ENCODE measurements around the gene WIPF1.

Gene WIPF1

DNA sequence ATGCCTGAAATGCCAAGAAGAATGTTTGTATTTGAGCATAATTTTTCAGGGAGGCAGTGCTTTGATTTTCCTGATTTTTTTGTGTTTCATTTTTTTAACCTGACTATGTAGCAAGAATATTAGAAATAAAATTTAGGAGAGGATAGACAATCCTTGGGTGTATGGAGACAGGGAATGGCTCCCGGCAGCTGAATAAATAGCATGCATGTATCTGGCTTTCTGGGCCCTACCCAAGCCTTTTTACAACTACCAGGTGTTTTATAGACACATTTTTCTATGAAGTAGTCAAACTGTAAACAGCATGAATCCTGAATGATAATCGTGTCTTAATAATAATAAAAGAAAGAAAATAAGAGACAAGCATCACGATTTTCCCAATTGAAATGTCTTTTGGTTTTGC, 52.4 kb downstream of the WIPF1 start:
- Histone ChIP-seq H3K27ac (replicated peaks; ENCODE audit: low read length) (no peak overlapping the region), H3K9me3 (replicated peaks in 1 of 2; ENCODE audit: control insufficient read depth in 2 of 2, insufficient read depth in 1 of 2, low read depth in 1 of 2, low read length in 2 of 2) (peaks cover 0 to 2% of the 10 kb centered on the region in 2 donors), H3K18ac (ENCODE audit: low read length) (no peak overlapping the region), H2AK5ac (ENCODE audit: low read depth, low read length) (no peak overlapping the region), H3K23ac (ENCODE audit: low read depth, low read length, poor library complexity) (no peak overlapping the region), H3K79me1 (ENCODE audit: low read depth, low read length) (no peaks in the 10 kb centered on the region), H3K14ac (ENCODE audit: low read length) (no peak overlapping the region), H3K4me1 (ENCODE audit: control insufficient read depth in 2 of 2, insufficient read depth in 1 of 2, low read depth in 1 of 2, low read length in 2 of 2) (no peaks in the 10 kb centered on the region), H4K8ac (ENCODE audit: low read depth, low read length) (no peak overlapping the region), H3K4me2 (ENCODE audit: insufficient read depth, low read length, poor library complexity, severe bottlenecking) (no peak overlapping the region), H2BK120ac (ENCODE audit: low read depth, low read length) (no peak overlapping the region), H3K9ac (ENCODE audit: low read depth, low read length, poor library complexity) (no peak overlapping the region), H4K91ac (ENCODE audit: low read depth, low read length, poor library complexity) (no peak overlapping the region), H3K4me3 (ENCODE audit: low read length in 2 of 2) (no peak overlapping the region), H3K4ac (ENCODE audit: low read length) (no peak overlapping the region), H2BK15ac (ENCODE audit: low read length) (no peak overlapping the region), H2BK12ac (ENCODE audit: low read length) (no peak overlapping the region), H2AFZ (ENCODE audit: low read length) (no peak overlapping the region), H3K27me3 (ENCODE audit: control insufficient read depth in 3 of 3, insufficient read depth in 3 of 3, low read depth in 1 of 3, low read length in 3 of 3) (peaks cover 0 to 5% (median 0%) of the 10 kb centered on the region in 3 experiments), H2BK5ac (ENCODE audit: low read length) (no peak overlapping the region), H3K36me3 (replicated peaks in 1 of 2; ENCODE audit: control insufficient read depth in 2 of 2, insufficient read depth in 2 of 2, low read length in 2 of 2) (no peaks in the 10 kb centered on the region)
- WGBS, 2 donors (ENCODE audit: extremely low coverage in 2 of 2, insufficient read length in 2 of 2, insufficient replicate concordance in 1 of 2), result no CpG with 5 or more reads among the region's 3 CpGs
- no peak for DNase-seq (ENCODE audit: low spot score)

GRCh38 chr2:174544802-174545201, 52.8 kb downstream of the WIPF1 start:
- H4K8ac ChIP-seq (ENCODE audit: low read depth, low read length), result no peak overlapping the region
- H3K4ac ChIP-seq (ENCODE audit: low read length), result no peak overlapping the region
- H2BK5ac ChIP-seq (ENCODE audit: low read length), result no peak overlapping the region
- H3K4me3 ChIP-seq (ENCODE audit: low read length in 2 of 2), result no peak overlapping the region
- no peaks in the 10 kb centered on the region for H3K79me1 ChIP-seq (ENCODE audit: low read depth, low read length)
- H3K23ac ChIP-seq (ENCODE audit: low read depth, low read length, poor library complexity), result no peak overlapping the region
- no peak overlapping the region for H3K4me2 ChIP-seq (ENCODE audit: insufficient read depth, low read length, poor library complexity, severe bottlenecking)
- H3K4me1 ChIP-seq (ENCODE audit: control insufficient read depth in 2 of 2, insufficient read depth in 1 of 2, low read depth in 1 of 2, low read length in 2 of 2), result no peaks in the 10 kb centered on the region
- H3K27me3 ChIP-seq (ENCODE audit: control insufficient read depth in 3 of 3, insufficient read depth in 3 of 3, low read depth in 1 of 3, low read length in 3 of 3), result peaks cover 0 to 5% (median 0%) of the 10 kb centered on the region in 3 experiments
- H2AFZ ChIP-seq (ENCODE audit: low read length), result no peak overlapping the region
- no peak overlapping the region for H2BK12ac ChIP-seq (ENCODE audit: low read length)
- H4K91ac ChIP-seq (ENCODE audit: low read depth, low read length, poor library complexity), result no peak overlapping the region
- H3K27ac ChIP-seq (replicated peaks; ENCODE audit: low read length), result no peak overlapping the region
- H2BK15ac ChIP-seq (ENCODE audit: low read length), result no peak overlapping the region
- no peak overlapping the region for H2AK5ac ChIP-seq (ENCODE audit: low read depth, low read length)
- peaks cover 0 to 2% of the 10 kb centered on the region in 2 donors for H3K9me3 ChIP-seq (replicated peaks in 1 of 2; ENCODE audit: control insufficient read depth in 2 of 2, insufficient read depth in 1 of 2, low read depth in 1 of 2, low read length in 2 of 2)
- no peak for DNase-seq (ENCODE audit: low spot score)
- no peak overlapping the region for H3K18ac ChIP-seq (ENCODE audit: low read length)
- WGBS, 2 donors (ENCODE audit: extremely low coverage in 2 of 2, insufficient read length in 2 of 2, insufficient replicate concordance in 1 of 2), result no CpG with 5 or more reads among the region's 5 CpGs
- no peak overlapping the region for H3K14ac ChIP-seq (ENCODE audit: low read length)
- H2BK120ac ChIP-seq (ENCODE audit: low read depth, low read length), result no peak overlapping the region
- no peak overlapping the region for H3K9ac ChIP-seq (ENCODE audit: low read depth, low read length, poor library complexity)
- no peaks in the 10 kb centered on the region for H3K36me3 ChIP-seq (replicated peaks in 1 of 2; ENCODE audit: control insufficient read depth in 2 of 2, insufficient read depth in 2 of 2, low read length in 2 of 2)

DNA sequence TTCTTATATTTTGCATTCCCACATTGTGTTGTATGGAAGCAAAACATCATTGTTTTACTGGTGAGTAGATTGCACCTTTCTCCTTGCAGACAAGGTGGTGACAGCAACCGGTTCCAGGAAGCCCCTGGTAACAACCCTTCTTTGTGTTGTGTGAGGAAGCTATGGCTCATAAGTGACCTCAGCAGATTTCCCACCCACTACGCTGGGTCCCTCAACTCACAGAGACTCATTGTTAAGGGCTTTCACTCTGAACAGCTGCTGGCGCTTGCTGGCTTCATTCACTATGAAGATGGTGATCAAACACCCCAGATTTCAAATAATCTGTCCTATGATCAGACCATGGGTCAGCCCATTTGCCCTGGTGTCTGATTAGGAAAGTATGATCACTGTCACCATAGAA, 53.4 kb downstream of the WIPF1 start:
- H3K4me2 ChIP-seq (ENCODE audit: insufficient read depth, low read length, poor library complexity, severe bottlenecking), result no peak overlapping the region
- no peaks in the 10 kb centered on the region for H3K4me1 ChIP-seq (ENCODE audit: control insufficient read depth in 2 of 2, insufficient read depth in 1 of 2, low read depth in 1 of 2, low read length in 2 of 2)
- H3K14ac ChIP-seq (ENCODE audit: low read length), result no peak overlapping the region
- H3K27ac ChIP-seq (replicated peaks; ENCODE audit: low read length), result no peak overlapping the region
- no peaks in the 10 kb centered on the region for H3K36me3 ChIP-seq (replicated peaks in 1 of 2; ENCODE audit: control insufficient read depth in 2 of 2, insufficient read depth in 2 of 2, low read length in 2 of 2)
- DNase-seq (ENCODE audit: low spot score), result no peak
- no peak overlapping the region for H3K18ac ChIP-seq (ENCODE audit: low read length)
- H2BK5ac ChIP-seq (ENCODE audit: low read length), result no peak overlapping the region
- H2AFZ ChIP-seq (ENCODE audit: low read length), result no peak overlapping the region
- no CpG with 5 or more reads among the region's 3 CpGs for WGBS, 2 donors (ENCODE audit: extremely low coverage in 2 of 2, insufficient read length in 2 of 2, insufficient replicate concordance in 1 of 2)
- H3K4me3 ChIP-seq (ENCODE audit: low read length in 2 of 2), result no peak overlapping the region
- no peak overlapping the region for H2AK5ac ChIP-seq (ENCODE audit: low read depth, low read length)
- no peak overlapping the region for H4K91ac ChIP-seq (ENCODE audit: low read depth, low read length, poor library complexity)
- peaks cover 0 to 2% of the 10 kb centered on the region in 2 donors for H3K9me3 ChIP-seq (replicated peaks in 1 of 2; ENCODE audit: control insufficient read depth in 2 of 2, insufficient read depth in 1 of 2, low read depth in 1 of 2, low read length in 2 of 2)
- no peak overlapping the region for H3K23ac ChIP-seq (ENCODE audit: low read depth, low read length, poor library complexity)
- no peaks in the 10 kb centered on the region for H3K79me1 ChIP-seq (ENCODE audit: low read depth, low read length)
- no peak overlapping the region for H4K8ac ChIP-seq (ENCODE audit: low read depth, low read length)
- no peak overlapping the region for H2BK12ac ChIP-seq (ENCODE audit: low read length)
- no peak overlapping the region for H3K4ac ChIP-seq (ENCODE audit: low read length)
- peaks cover 0 to 5% (median 0%) of the 10 kb centered on the region in 3 experiments for H3K27me3 ChIP-seq (ENCODE audit: control insufficient read depth in 3 of 3, insufficient read depth in 3 of 3, low read depth in 1 of 3, low read length in 3 of 3)
- no peak overlapping the region for H2BK15ac ChIP-seq (ENCODE audit: low read length)
- no peak overlapping the region for H2BK120ac ChIP-seq (ENCODE audit: low read depth, low read length)
- H3K9ac ChIP-seq (ENCODE audit: low read depth, low read length, poor library complexity), result no peak overlapping the region

DNA sequence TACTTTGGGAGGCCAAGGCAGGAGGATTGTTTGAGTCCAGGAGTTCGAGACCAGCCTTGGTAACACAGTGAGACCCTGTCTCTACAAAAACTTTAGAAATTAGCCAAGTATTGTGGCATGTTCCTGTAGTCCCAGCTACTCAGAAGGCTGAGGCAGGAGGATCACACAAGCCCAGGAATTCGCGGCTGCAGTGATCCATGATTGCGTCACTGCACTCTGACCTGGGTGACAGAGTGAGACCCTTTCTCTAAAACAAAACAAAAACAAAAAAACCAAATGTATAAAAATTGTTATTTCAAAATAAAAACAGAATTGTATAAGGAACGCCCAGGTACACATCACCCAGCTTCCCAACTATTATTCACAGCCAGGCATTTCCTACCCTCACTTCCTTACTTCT, 56.7 kb downstream of the WIPF1 start:
- Histone ChIP-seq H4K91ac (ENCODE audit: low read depth, low read length, poor library complexity) (no peak overlapping the region), H3K4ac (ENCODE audit: low read length) (no peak overlapping the region), H3K14ac (ENCODE audit: low read length) (no peak overlapping the region), H3K9ac (ENCODE audit: low read depth, low read length, poor library complexity) (no peak overlapping the region), H3K4me2 (ENCODE audit: insufficient read depth, low read length, poor library complexity, severe bottlenecking) (no peak overlapping the region), H3K4me1 (ENCODE audit: control insufficient read depth in 2 of 2, insufficient read depth in 1 of 2, low read depth in 1 of 2, low read length in 2 of 2) (no peaks in the 10 kb centered on the region), H3K23ac (ENCODE audit: low read depth, low read length, poor library complexity) (no peak overlapping the region), H3K27ac (replicated peaks; ENCODE audit: low read length) (no peak overlapping the region), H3K79me1 (ENCODE audit: low read depth, low read length) (no peaks in the 10 kb centered on the region), H2AK5ac (ENCODE audit: low read depth, low read length) (no peak overlapping the region), H3K4me3 (ENCODE audit: low read length in 2 of 2) (no peak overlapping the region), H3K27me3 (ENCODE audit: control insufficient read depth in 3 of 3, insufficient read depth in 3 of 3, low read depth in 1 of 3, low read length in 3 of 3) (peaks cover 0 to 5% (median 0%) of the 10 kb centered on the region in 3 experiments), H2BK5ac (ENCODE audit: low read length) (no peak overlapping the region), H2BK120ac (ENCODE audit: low read depth, low read length) (no peak overlapping the region), H3K18ac (ENCODE audit: low read length) (no peak overlapping the region), H4K8ac (ENCODE audit: low read depth, low read length) (no peak overlapping the region), H3K9me3 (replicated peaks in 1 of 2; ENCODE audit: control insufficient read depth in 2 of 2, insufficient read depth in 1 of 2, low read depth in 1 of 2, low read length in 2 of 2) (peaks cover 0 to 2% of the 10 kb centered on the region in 2 donors), H2BK15ac (ENCODE audit: low read length) (no peak overlapping the region), H2AFZ (ENCODE audit: low read length) (no peak overlapping the region), H3K36me3 (replicated peaks in 1 of 2; ENCODE audit: control insufficient read depth in 2 of 2, insufficient read depth in 2 of 2, low read length in 2 of 2) (no peaks in the 10 kb centered on the region), H2BK12ac (ENCODE audit: low read length) (no peak overlapping the region)
- WGBS, 2 donors (ENCODE audit: extremely low coverage in 2 of 2, insufficient read length in 2 of 2, insufficient replicate concordance in 1 of 2), result no CpG with 5 or more reads among the region's 5 CpGs
- DNase-seq (ENCODE audit: low spot score), result no peak

Data from neuronal stem cell (in vitro differentiated cells).